Measurements from ENCODE around the gene SLC4A2. TPM values are rescaled to one million over a fixed set of nuclear protein-coding genes. Genes with fewer than 3 reads are reported as not detected.

SLC4A2 gene
- total RNA-seq, 1 donor from 2014 or later, result 178 TPM

- H3K36me3 ChIP-seq, result no peaks in the 10 kb centered on the region
- H3K27ac ChIP-seq, result peak overlapping the region; percentile 98
- H3K4me1 ChIP-seq, result peaks cover 36% of the 10 kb centered on the region
- no peak for TF ChIP-seq CTCF (IDR thresholded peaks at IDR 0.05)
- peak overlapping the region; percentile 84 for H3K4me3 ChIP-seq
- no peaks in the 10 kb centered on the region for H3K27me3 ChIP-seq
- peak; percentile 99 for DNase-seq
- intact Hi-C loops (cut with DNase I), result no loop called here
- H3K9me3 ChIP-seq, result no peaks in the 10 kb centered on the region
- ATAC-seq, result peak; percentile 87
Measured at GRCh38 chr7:151057989-151058780, 1.2 kb upstream of the SLC4A2 start.

- Histone ChIP-seq H3K36me3 (peaks cover under 1% of the 10 kb centered on the region), H3K9me3 (no peaks in the 10 kb centered on the region), H3K4me1 (peaks cover 36% of the 10 kb centered on the region), H3K4me3 (peak overlapping the region; percentile 84), H3K27ac (peak overlapping the region; percentile 98), H3K27me3 (no peaks in the 10 kb centered on the region)
- intact Hi-C loops (cut with DNase I), result no loop called here
- DNase-seq (no peak), ATAC-seq (no peak)
- TF ChIP-seq CTCF (IDR thresholded peaks at IDR 0.05), result no peak
Measured at GRCh38 chr7:151058781-151059366, 515 bp upstream of the SLC4A2 start.

- no peak for ATAC-seq
- H3K4me3 ChIP-seq, result peak overlapping the region; percentile 84
- peaks cover 36% of the 10 kb centered on the region for H3K4me1 ChIP-seq
- no peaks in the 10 kb centered on the region for H3K9me3 ChIP-seq
- no peak for DNase-seq
- H3K27me3 ChIP-seq, result no peaks in the 10 kb centered on the region
- peaks cover 13% of the 10 kb centered on the region for H3K36me3 ChIP-seq
- intact Hi-C loops (cut with DNase I), result no loop called here
- TF ChIP-seq CTCF (IDR thresholded peaks at IDR 0.05), result no peak
- H3K27ac ChIP-seq, result peak overlapping the region; percentile 98
Measured at GRCh38 chr7:151060113-151060415, 675 bp downstream of the SLC4A2 start.

- no peak for TF ChIP-seq CTCF (IDR thresholded peaks at IDR 0.05)
- intact Hi-C loops (cut with DNase I), result no loop called here
- Histone ChIP-seq H3K27me3 (no peaks in the 10 kb centered on the region), H3K9me3 (no peaks in the 10 kb centered on the region), H3K4me1 (peaks cover 36% of the 10 kb centered on the region), H3K27ac (peak overlapping the region; percentile 98), H3K36me3 (peaks cover 18% of the 10 kb centered on the region), H3K4me3 (peak overlapping the region; percentile 84)
- DNase-seq (peak; percentile 80), ATAC-seq (peak; percentile 0)
Measured at GRCh38 chr7:151060416-151061212, 1.2 kb downstream of the SLC4A2 start.

DNA sequence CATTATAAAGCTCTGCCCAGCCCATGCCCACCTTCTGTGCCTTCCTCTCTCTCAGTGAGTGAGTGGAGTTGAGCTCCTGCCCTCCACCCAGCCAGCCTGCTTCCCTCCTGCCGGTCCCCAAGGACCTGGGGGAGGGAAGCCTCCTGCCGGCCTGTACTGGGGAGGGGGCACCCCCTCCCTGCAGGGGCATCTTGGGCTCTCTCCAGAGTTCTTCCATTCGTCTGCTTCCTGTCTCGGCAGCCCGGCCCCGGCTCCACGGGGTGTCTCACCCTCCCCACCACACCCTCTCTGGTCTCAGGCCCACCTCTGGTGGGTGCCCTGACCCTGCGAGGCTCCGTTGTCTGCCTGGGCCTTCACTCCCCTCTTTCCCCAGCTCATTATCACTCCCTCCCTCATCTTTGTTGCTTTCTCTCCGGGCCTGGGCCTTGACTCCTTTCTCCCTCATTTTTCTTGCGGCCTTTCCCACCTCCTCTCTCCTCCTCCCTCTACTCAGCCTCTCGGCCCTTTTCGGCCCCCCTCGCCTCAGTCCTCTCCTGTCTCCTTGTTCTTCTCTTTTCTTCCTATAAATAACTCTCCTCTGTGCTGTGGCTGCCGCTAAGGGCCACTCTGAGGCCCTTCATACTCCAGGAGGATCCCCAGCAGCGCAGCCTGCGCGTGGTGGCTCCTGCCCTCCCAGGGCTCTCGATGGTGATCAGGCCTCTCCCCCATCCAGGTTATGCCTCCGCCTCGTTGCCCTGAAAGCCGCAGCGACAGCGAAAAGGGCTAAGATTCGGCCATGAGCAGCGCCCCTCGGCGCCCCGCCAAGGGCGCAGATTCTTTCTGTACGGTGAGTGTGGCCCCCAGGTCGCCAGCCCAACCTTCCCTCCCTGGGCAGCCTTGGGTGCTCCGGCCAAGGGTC is 2.1 kb downstream of the SLC4A2 start:
- DNase-seq, result peak; percentile 84
- peak; percentile 2 for ATAC-seq
- Histone ChIP-seq H3K4me1 (peaks cover 36% of the 10 kb centered on the region), H3K36me3 (peaks cover 27% of the 10 kb centered on the region), H3K27ac (peak overlapping the region; percentile 63), H3K9me3 (no peaks in the 10 kb centered on the region), H3K4me3 (peak overlapping the region; percentile 84), H3K27me3 (no peaks in the 10 kb centered on the region)
- intact Hi-C loops (cut with DNase I), result no loop called here
- TF ChIP-seq CTCF (IDR thresholded peaks at IDR 0.05), result no peak
